Spleen (tissue), 11 donors: ENCODE results near the gene ATXN7L2. TPM values are rescaled to one million over a fixed set of nuclear protein-coding genes. Genes with fewer than 3 reads are reported as not detected.
A peak's percentile ranks its signal among the peaks of the same experiment; 100 is the strongest.

ENCODE experiments used
- DNase-seq: peaks from one replicate; pipeline ENCODE4 v3.0.0-alpha.2; 2020
- H3K27ac ChIP-seq, 8 donors: fragments of 200-600 bp; sonication (generic) in 7 of 8; 1 replicate in 4 of 8; 2 replicates in 4 of 8; pipeline versions ENCODE4 v1.5.0 to v1.8.0; 2016 to 2021; ENCODE audit warnings: inconsistent platforms in 4 of 8, mild to moderate bottlenecking in 4 of 8, moderate library complexity in 1 of 8
- H3K27me3 ChIP-seq, 7 donors: fragments of 200-600 bp; sonication (generic) in 6 of 7; replicated peaks in 1 of 7; 1 replicate in 4 of 7; 2 replicates in 3 of 7; pipeline versions ENCODE4 v1.5.0 to v1.8.0; 2016 to 2021; ENCODE audit warnings: inconsistent platforms in 3 of 7, mild to moderate bottlenecking in 1 of 7
- H3K36me3 ChIP-seq, 6 donors: fragments of 200-600 bp; sonication (generic) in 5 of 6; 1 replicate in 4 of 6; 2 replicates in 2 of 6; pipeline versions ENCODE4 v1.5.0 to v1.8.0; 2016 to 2021; ENCODE audit warnings: inconsistent platforms in 2 of 6
- H3K4me1 ChIP-seq, 6 donors: fragments of 200-600 bp; sonication (generic) in 5 of 6; 1 replicate in 3 of 6; 2 replicates in 3 of 6; pipeline versions ENCODE4 v1.5.0 to v1.8.0; 2016 to 2021; ENCODE audit warnings: inconsistent platforms in 3 of 6
- H3K4me3 ChIP-seq, 8 donors: fragments of 200-600 bp; sonication (generic) in 7 of 8; 1 replicate in 4 of 8; 2 replicates in 4 of 8; pipeline versions ENCODE4 v1.5.0 to v1.8.0; 2016 to 2021; ENCODE audit warnings: inconsistent platforms in 4 of 8, mild to moderate bottlenecking in 4 of 8, moderate library complexity in 2 of 8
- H3K9me3 ChIP-seq, 8 donors: fragments of 200-600 bp; sonication (generic) in 7 of 8; 1 replicate in 4 of 8; 2 replicates in 4 of 8; pipeline versions ENCODE4 v1.5.0 to v1.8.0; 2016 to 2021; ENCODE audit warnings: inconsistent platforms in 4 of 8
- CTCF ChIP-seq, 11 experiments: fragments of 200-600 bp in 7 of 11; fragments of 450-650 bp in 4 of 11; sonication (generic) in 4 of 11; IDR thresholded peaks in 8 of 11; conservative IDR thresholded peaks in 3 of 11; 1 replicate in 7 of 11; 2 replicates in 4 of 11; pipeline versions ENCODE4 v1.4.0 to v1.8.0; 2016 to 2021; ENCODE audit warnings: antibody characterized with exemption in 11 of 11, inconsistent platforms in 4 of 11, mild to moderate bottlenecking in 1 of 11
- POLR2A ChIP-seq, 3 donors: fragments of 450-650 bp; IDR thresholded peaks; one replicate each; pipeline ENCODE4 v1.5.1; 2017; ENCODE audit warnings: antibody characterized with exemption in 3 of 3, mild to moderate bottlenecking in 1 of 3
- POLR2AphosphoS5 ChIP-seq, 3 donors: sonication (generic); formaldehyde crosslinking; IDR thresholded peaks; one replicate each; pipeline ENCODE4 v1.5.1; 2017; ENCODE audit warnings: antibody characterized with exemption in 3 of 3
- WGBS, 5 donors: extraction: QIAGEN DNeasy Blood & Tissue Kit in 3 of 5; methylation state at CpG; one replicate each; pipeline versions ENCODE4 v1.1.5 to v1.1.7; 2013 to 2018; 5-methylcytosine and 5-hydroxymethylcytosine counted together
- intact Hi-C: fragments of 100-400 bp; cut with DNase I; formaldehyde crosslinking; loops from one replicate; pipeline ENCODE4 v1.15.0; 2023; ENCODE audit warnings: low total_unique reads
- polyA plus RNA-seq, 3 donors: library from polyadenylated mRNA; stranded (reverse); fragments of 200-250 nt; gene quantifications; one replicate each; pipeline ENCODE4 v1.2.1, GENCODE V29; 2013
- total RNA-seq, 7 donors: library from RNA; depleted of rRNA in 3 of 7; stranded (reverse); fragments of >200 nt in 3 of 7; fragmentation: NEBNext Ultra II Directional in 4 of 7; extraction: Animal tissue kit (Norgen Biotek cat#: 25700) in 4 of 7; gene quantifications; one replicate each; pipeline versions ENCODE4 v1.1.0 to v1.2.1, GENCODE V29; 2016 to 2021
- donor health status: healthy with polysubstance abuse.
- donor health status: DM: no; HTN: no; CAD: no; lungs with moderate emphysema.
- donor health status: DM: no; HTN: no; CAD: no.
- donor health status: Bipolar disorder and iron deficiency.
- donor health status: healthy.
- donor health status: DM: no; HTN: no; CAD: no.
- donor health status: DM: yes; HTN: yes; CAD: no.

Gene ATXN7L2
- total and polyA plus RNA-seq, 10 donors: 7.1 to 16.8 (median 8.8) TPM

GRCh38 chr1:109537450-109538178, 53.9 kb downstream of the ATXN7L2 start:
- no peak overlapping the region for H3K4me3 ChIP-seq
- no peak for DNase-seq
- no peaks in the 10 kb centered on the region for H3K36me3 ChIP-seq
- WGBS, 5 donors: 91 to 96% (median 94%) methylated on average over 9 of the region's 9 CpGs
- H3K27ac ChIP-seq: no peak overlapping the region
- H3K4me1 ChIP-seq: peaks cover 2 to 9% (median 5%) of the 10 kb centered on the region in 6 donors
- TF ChIP-seq POLR2AphosphoS5 (IDR thresholded peaks at IDR 0.05): no peak
- TF ChIP-seq CTCF (IDR thresholded peaks at IDR 0.05 in 8 of 11, conservative IDR thresholded peaks at IDR 0.05 in 3 of 11): no peak
- no peak for TF ChIP-seq POLR2A (IDR thresholded peaks at IDR 0.05)
- H3K9me3 ChIP-seq: no peaks in the 10 kb centered on the region
- H3K27me3 ChIP-seq: no peaks in the 10 kb centered on the region
- intact Hi-C loops: loop anchor here (10.0 kb wide), 1 partner anchor 113 kb away; the partner anchor contains the start of gene PSMA5

- Histone ChIP-seq H3K27me3 (no peaks in the 10 kb centered on the region), H3K27ac (no peak overlapping the region), H3K36me3 (no peaks in the 10 kb centered on the region), H3K4me1 (no peaks in the 10 kb centered on the region), H3K4me3 (no peak overlapping the region), H3K9me3 (no peaks in the 10 kb centered on the region)
- WGBS, 5 donors: 81 to 94% (median 91%) methylated on average over 7 to 9 of the region's 9 CpGs
- intact Hi-C loops: loop anchor here (10.0 kb wide), 1 partner anchor 114 kb away; the partner anchor contains the start of gene PSMA5
- no peak for TF ChIP-seq POLR2AphosphoS5 (IDR thresholded peaks at IDR 0.05)
- no peak for TF ChIP-seq POLR2A (IDR thresholded peaks at IDR 0.05)
- TF ChIP-seq CTCF (IDR thresholded peaks at IDR 0.05 in 8 of 11, conservative IDR thresholded peaks at IDR 0.05 in 3 of 11): no peak
- DNase-seq: no peak
These were observed 55.3 kb downstream of the ATXN7L2 start for GRCh38 chr1:109538827-109539555.

- Histone ChIP-seq H3K9me3 (no peaks in the 10 kb centered on the region), H3K27ac (no peak within 1 kb of the TSS), H3K36me3 (no peaks in the 10 kb centered on the region), H3K27me3 (no peaks in the 10 kb centered on the region), H3K4me1 (no peaks in the 10 kb centered on the region), H3K4me3 (no peak within 1 kb of the TSS)
- WGBS, 5 donors: 72 to 88% (median 75%) methylated on average over 1 to 7 of the region's 7 CpGs
- TF ChIP-seq POLR2A (IDR thresholded peaks at IDR 0.05) (no peak), CTCF (IDR thresholded peaks at IDR 0.05 in 8 of 11, conservative IDR thresholded peaks at IDR 0.05 in 3 of 11) (no peak), POLR2AphosphoS5 (IDR thresholded peaks at IDR 0.05) (no peak)
- no peak for DNase-seq
- intact Hi-C loops: loop anchor here (10.0 kb wide), 2 partner anchors 115 to 445 kb away; partner anchors contain the start of genes AHCYL1 and PSMA5
These were observed 56.0 kb downstream of the ATXN7L2 start, which contains the start of gene GPR61 for GRCh38 chr1:109539676-109540075. TSS of gene GPR61 (plus strand) at chr1:109539872. CDS start at chr1:109543023, 3,151 bp downstream.

GRCh38 chr1:109541102-109541501, 57.4 kb downstream of the ATXN7L2 start:
- Histone ChIP-seq H3K27ac (peak overlapping the region in 1 of 8 donors; percentile 22), H3K27me3 (no peaks in the 10 kb centered on the region), H3K4me3 (no peak overlapping the region), H3K4me1 (peaks cover 0 to 9% (median 2%) of the 10 kb centered on the region in 6 donors), H3K36me3 (no peaks in the 10 kb centered on the region), H3K9me3 (no peaks in the 10 kb centered on the region)
- DNase-seq: no peak
- WGBS, 5 donors: 79 to 87% (median 82%) methylated on average over 3 of the region's 3 CpGs
- no peak for TF ChIP-seq POLR2A (IDR thresholded peaks at IDR 0.05)
- TF ChIP-seq CTCF (IDR thresholded peaks at IDR 0.05 in 8 of 11, conservative IDR thresholded peaks at IDR 0.05 in 3 of 11): no peak
- TF ChIP-seq POLR2AphosphoS5 (IDR thresholded peaks at IDR 0.05): no peak
- intact Hi-C loops: loop anchor here (10.0 kb wide), 1 partner anchor 444 kb away; the partner anchor contains the start of gene AHCYL1
